Activated CD8-positive, alpha-beta memory T cell treated with anti-CD3 and anti-CD28 coated beads for 36 hours (primary cell): ENCODE data around the gene CCDC187. TPM values are rescaled to one million over a fixed set of nuclear protein-coding genes. Genes with fewer than 3 reads are reported as not detected.

Experiments used
- CTCF ChIA-PET: fragments of 350-600 bp; sonication (Branson Sonifier 250); formaldehyde crosslinking; loops from one replicate; lab custom pipeline; 2021; ENCODE audit warnings: antibody characterized with exemption; lab: Charles Lee
- POLR2A ChIA-PET: fragments of 350-600 bp; sonication (Branson Sonifier 250); formaldehyde crosslinking; loops from one replicate; lab custom pipeline; 2021; ENCODE audit warnings: antibody characterized with exemption; lab: Charles Lee
- total RNA-seq, 2 experiments: library from RNA; stranded (reverse); gene quantifications; one replicate each; pipeline ENCODE4 v1.2.3, GENCODE V29; 2021

Gene CCDC187
- total RNA-seq, 2 experiments from 2014 or later, result not detected

GRCh38 chr9:136292591-136293448 lies 11.1 kb downstream of the CCDC187 start:
- ChIA-PET POLR2A (no interaction called here), CTCF (no interaction called here)

GRCh38 chr9:136292026-136292538 lies 11.8 kb downstream of the CCDC187 start:
- CTCF ChIA-PET, result no interaction called here
- POLR2A ChIA-PET, result no interaction called here

- POLR2A ChIA-PET, result no interaction called here
- CTCF ChIA-PET, result no interaction called here
Observed at GRCh38 chr9:136291306-136292025, 12.4 kb downstream of the CCDC187 start.

GRCh38 chr9:136290508-136291000 lies 13.3 kb downstream of the CCDC187 start:
- ChIA-PET POLR2A (no interaction called here), CTCF (no interaction called here)

DNA sequence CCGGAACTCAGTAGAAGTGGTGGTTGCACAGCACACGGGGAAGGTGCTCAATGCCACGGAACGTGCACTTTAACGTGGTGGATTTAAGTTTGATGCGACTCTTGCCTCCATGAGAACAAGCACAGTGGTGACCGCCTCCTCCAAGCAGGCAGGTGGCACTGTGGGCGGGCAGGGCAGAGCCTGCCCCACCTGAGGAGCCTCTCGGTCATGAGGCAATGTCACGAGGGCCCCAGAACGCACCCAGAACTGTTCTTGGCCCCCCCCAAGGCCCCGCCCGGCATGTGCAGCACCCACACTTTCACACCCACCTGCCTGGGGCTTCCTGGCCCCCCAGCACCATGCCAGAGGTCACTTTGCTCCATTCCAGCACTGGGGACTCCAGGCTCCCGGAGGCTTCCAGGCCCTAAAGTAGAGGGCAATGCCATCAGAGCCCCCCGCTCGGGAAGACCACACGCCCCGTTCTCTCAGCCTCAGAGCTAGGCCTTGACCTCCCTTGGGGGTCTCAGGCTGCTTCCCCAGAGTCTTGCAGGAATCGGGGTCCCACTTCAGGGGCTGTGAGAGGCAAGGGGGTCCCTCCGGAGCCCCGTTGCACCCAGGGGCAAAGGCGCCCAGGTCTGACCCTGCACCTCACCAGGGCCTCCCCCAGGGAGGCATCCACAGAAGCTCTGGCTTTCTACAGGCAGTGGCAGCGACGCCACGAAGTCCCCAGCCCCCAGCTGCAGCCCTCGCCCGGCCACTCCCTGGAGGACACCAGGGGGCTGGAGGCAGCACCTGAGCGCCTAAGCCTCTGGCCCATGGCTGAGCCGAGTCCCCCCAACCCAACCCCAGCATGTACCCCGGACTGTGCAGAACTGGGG lies 14.0 kb downstream of the CCDC187 start:
- POLR2A ChIA-PET, result no interaction called here
- CTCF ChIA-PET, result no interaction called here

DNA sequence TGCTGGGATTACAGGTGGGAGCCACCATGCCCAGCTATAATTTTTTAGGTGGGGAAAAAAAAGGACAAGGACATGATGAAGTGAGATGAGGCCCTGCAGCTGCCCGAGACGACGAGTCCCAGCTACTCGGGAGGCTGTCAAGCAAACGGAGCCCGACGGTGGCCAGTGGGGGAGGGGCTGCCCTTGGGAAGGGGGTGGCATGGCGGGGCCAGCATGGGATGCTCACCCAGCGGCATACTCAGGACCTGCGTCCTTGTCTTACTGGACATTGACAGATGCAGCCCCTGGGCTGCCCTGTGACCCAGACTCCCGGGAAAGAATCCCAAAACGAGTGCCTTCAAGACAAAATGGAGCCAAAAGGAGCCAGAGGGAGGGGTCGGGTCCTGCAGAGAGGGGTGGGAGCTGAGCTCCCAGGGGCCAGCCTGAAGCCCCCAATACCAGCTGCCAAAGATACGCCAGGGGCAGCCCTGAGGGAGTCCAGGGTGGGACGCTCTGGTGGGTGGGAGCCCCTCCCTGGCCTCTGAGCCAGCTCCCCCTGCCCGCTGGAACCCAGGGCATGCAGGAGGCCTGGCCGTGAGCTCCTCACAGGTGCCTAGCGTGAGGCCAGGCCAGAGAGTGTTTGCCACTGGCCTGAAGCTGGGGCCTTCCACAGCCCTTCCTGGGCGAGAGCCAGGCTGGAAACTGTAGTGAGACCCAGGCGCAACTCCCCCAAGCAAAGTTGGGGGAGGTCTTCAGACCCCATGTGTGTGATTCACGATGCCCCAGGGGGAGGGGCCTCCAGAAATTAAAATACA lies 15.7 kb downstream of the CCDC187 start:
- CTCF ChIA-PET, result no interaction called here
- POLR2A ChIA-PET, result no interaction called here

GRCh38 chr9:136286987-136287379 lies 16.9 kb downstream of the CCDC187 start:
- CTCF ChIA-PET, result no interaction called here
- POLR2A ChIA-PET, result no interaction called here

DNA sequence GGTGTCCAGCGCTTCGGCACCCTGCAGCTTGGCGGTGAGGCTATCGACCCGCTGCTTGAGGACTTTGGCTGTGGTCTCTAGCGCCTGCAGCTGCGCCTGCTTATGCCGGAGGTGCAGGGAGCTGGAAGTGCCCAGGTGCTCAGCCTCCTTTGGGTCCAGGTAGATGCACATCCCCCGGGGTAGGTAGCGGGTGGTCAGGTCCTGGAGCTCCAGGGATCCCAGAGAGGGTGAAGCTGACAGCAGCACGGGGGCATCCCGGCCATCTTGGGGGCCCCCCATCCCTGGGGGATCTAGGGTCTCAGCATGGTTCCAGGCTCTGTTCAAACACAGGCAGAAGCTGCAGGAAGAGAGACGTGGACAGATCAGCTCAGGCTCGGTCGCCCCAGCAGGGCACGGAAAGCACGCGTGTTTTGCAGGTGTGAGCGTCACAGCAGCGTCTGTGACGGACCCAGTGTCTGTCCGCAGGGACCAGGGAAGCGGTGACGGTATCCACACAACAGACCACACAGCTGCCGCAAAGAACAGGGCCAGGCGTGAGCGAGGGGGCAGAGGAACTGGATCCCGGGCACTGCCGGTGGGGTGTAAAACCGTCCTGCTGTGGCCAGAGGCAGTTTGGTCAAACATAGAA lies 17.4 kb downstream of the CCDC187 start:
- ChIA-PET CTCF (no interaction called here), POLR2A (no interaction called here)

DNA sequence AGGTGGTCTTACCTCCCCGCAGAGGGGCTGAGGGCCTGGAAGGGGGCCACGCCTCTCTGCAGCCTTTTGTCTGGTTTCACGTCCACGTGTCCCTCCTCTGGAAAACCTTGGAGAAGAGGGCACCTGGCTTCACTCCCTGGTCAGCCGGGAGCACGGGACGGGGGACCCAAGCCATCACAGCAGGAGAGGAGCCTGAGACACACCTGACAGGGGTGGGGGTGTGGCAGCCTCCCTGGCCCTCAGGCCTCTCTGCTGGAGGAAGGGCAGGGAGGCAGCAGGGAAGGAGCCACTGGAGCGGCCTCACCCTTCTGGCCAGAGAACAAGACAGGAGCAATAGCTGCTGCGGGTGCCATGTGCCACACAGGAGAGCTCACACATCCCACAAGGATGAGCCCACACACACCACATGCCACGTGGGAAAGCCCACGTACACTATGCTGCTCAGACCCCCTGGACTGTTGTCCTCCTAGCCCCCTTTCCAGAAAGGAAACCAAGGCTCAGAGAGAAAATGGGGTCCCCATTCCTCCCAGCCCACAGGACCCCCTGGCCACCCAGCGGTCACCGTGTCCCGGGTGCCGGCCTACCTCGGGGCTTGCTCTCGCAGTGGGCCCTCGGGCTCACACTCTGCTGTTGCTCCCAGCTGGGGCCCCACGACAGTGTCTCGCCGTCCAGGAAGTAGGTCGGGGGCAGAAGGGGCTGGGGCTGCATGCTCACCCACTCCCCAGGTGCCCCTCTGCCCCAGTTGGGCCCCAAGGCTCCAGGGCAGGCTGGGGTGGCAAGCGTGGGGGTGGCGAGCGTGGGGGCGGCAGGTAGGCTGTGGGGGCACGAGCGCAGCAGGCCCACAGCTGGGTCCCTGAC lies 18.2 kb downstream of the CCDC187 start:
- CTCF ChIA-PET, result no interaction called here
- POLR2A ChIA-PET, result no interaction called here

DNA sequence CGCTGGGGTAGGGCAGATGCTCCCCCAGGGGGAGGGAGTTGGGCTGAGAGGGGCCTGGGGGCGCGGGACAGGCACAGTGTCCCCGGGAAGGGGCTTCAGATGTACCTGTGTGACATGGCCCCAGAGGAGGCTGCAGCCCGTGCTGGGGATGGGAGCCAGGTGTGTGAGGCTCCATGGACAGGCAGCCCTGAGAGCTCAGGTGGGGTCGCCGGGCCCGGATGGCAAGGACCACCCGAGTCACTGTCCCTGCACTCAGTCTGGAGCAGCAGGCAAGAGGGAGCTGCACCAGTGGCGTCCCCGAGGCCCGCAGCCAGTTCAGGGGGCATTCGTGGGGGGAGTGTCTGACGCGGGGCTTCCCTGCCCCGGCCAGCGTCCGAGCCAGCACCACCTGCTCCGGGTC lies 18.9 kb downstream of the CCDC187 start:
- CTCF ChIA-PET, result interaction anchor here (0.7 kb wide), 1 partner anchor 1486 kb away, joined by 3 read pairs; no protein-coding TSS in a partner anchor
- POLR2A ChIA-PET, result no interaction called here

DNA sequence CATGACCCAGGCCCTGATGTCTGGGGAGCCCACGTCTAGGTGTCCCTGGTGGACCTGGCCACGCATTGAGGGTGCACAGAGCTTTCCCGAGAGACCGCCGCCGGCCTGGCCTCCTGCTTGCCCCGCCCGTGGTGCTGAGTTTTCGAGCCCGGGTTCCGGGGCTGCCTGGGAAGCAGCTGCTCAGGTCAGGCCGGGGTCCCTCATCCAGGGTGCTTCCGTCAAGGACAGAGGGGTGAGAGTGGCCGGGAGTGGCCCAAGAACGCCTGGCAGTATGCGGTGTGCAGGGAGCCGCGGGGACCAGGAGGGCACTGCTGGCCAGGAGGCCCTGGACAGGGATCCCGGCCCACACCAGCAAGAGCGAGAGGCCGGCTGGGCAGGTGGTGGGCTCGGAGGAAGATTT lies 19.6 kb downstream of the CCDC187 start:
- POLR2A ChIA-PET, result no interaction called here
- CTCF ChIA-PET, result interaction anchor here (0.6 to 1.7 kb wide), 10 partner anchors 17 to 1486 kb away, joined by 3 to 5 read pairs (median 4); no protein-coding TSS in a partner anchor

GRCh38 chr9:136283291-136284235 lies 20.3 kb downstream of the CCDC187 start:
- CTCF ChIA-PET, result interaction anchor here (0.6 to 2.2 kb wide), 12 partner anchors 11 to 280 kb away, joined by 3 to 8 read pairs (median 4); no protein-coding TSS in a partner anchor
- POLR2A ChIA-PET, result no interaction called here

DNA sequence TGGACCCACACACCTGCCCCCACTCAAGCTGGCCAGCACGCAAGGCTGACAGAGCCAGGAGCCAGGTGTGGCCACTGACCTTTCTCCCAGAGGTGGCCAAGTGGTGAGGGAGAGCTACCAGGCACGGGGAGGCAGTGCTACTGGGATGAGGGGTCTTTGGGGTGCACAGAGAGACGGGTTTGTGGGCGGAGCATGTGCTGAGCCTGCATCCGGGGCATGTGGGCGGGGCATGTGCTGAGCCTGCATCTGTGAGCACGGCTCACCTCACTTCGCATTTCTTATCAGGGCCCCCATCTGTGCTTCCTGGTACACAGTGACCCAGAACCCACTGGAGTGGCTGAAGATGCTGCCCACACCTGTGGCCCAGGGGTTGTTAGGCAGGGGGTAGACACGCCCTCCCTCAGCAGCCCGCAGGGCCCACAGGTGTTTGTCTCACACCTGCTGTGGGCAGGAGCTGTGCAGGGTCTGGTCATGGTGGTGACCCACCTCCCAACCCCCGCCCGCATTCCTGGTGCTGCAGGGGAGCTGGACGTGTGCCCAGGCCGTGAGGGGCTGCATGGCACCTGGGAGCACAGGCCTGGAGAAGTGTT lies 21.5 kb downstream of the CCDC187 start:
- ChIA-PET CTCF (interaction anchor here (0.6 to 2.2 kb wide), 3 partner anchors 15 to 114 kb away, joined by 3 to 8 read pairs (median 3); no protein-coding TSS in a partner anchor), POLR2A (interaction anchor here (0.6 kb wide), 1 partner anchor 198 kb away, joined by 6 read pairs; no protein-coding TSS in a partner anchor)

DNA sequence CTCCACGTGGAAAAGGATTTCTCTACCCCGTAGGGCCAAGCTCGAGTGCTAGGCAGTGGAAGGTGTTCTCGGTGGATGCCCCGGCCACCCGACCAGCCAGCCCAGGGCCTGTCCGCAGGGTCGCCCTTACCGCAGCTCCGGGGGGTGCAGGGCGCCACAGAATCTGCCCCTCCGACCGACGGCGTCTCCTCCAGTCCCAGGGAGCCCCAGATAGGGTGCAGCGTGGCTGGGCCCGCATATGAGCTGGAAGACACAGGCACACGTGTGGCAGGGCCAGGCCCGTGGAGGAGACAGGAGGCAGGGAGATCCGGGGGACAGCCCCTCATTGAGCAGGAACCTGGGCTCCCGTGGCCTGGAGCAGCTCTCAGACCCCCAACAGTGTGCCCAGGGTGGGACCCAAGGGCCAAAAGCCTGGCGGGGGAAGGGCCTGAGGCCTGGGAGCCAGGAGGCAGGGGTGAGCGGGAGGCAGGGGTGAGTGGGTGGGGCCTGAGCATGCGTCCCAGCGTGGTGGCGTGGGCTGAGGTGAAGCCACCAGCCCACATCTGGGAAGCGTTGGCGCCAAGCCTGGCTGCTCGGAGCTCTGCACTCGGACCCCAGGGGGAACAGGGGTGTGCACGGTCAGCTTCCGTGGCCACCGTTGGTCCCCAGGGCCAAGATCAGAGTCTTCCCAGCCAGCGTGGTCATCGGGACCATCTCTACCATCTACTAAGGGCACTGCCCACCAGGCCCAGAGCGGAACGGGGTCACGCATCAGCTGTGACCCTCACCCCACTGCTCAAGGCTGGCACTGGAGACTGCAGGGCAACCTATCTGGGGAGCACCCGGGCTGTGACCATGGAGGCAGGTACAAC lies 22.2 kb downstream of the CCDC187 start:
- ChIA-PET CTCF (interaction anchor here (1.3 to 2.2 kb wide), 2 partner anchors 111 to 113 kb away, joined by 3 to 8 read pairs; no protein-coding TSS in a partner anchor), POLR2A (interaction anchor here (0.6 kb wide), 1 partner anchor 199 kb away, joined by 6 read pairs; no protein-coding TSS in a partner anchor)
